Measurements from ENCODE around the gene TANC1. TPM values are rescaled to one million over a fixed set of nuclear protein-coding genes. Genes with fewer than 3 reads are reported as not detected.

TANC1 gene
- total RNA-seq, 1 experiment from 2014 or later = not detected

DNA sequence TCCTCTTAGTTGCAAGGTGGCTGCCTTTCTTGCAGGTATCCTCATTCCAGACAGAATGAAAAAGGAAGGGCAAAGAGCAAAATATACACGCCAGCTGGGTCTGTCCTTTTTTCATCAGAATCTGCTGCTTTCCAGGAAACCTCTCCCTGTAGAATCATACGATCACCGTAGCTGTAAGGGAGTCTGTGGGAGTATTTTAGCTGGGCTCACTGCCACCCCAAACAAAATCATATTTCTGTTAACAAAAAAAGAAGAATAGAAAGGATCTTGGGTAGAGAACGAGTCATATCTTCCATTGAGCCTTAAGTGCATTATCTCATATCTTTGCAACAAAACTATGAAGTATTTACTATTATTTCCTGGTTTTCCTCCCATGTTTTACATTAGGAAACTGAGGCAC is 15.0 kb upstream of the TANC1 start:
- no peaks in the 10 kb centered on the region for H3K4me1 ChIP-seq (ENCODE audit: low read length)
- H3K27me3 ChIP-seq (ENCODE audit: low read length) = no peaks in the 10 kb centered on the region
- H3K79me2 ChIP-seq (ENCODE audit: low read length) = no peaks in the 10 kb centered on the region
- H3K9me2 ChIP-seq (replicated peaks; ENCODE audit: insufficient read depth, low read length) = no peaks in the 10 kb centered on the region
- H4K20me1 ChIP-seq (ENCODE audit: insufficient read depth, low read depth, low read length) = no peaks in the 10 kb centered on the region
- no peak overlapping the region for H3K4me2 ChIP-seq (ENCODE audit: low read depth, low read length, poor library complexity, severe bottlenecking)
- no peaks in the 10 kb centered on the region for H3K36me3 ChIP-seq (ENCODE audit: insufficient read depth, low read length)
- no peak overlapping the region for H3K4me3 ChIP-seq (ENCODE audit: low read length)
- H3K9me3 ChIP-seq (ENCODE audit: low read length) = no peaks in the 10 kb centered on the region
- no peak overlapping the region for H3K27ac ChIP-seq (ENCODE audit: low read length)
- no peak overlapping the region for H2AFZ ChIP-seq (ENCODE audit: low read length)
- H3K9ac ChIP-seq (ENCODE audit: low read length) = no peak overlapping the region
- no peak for DNase-seq

DNA sequence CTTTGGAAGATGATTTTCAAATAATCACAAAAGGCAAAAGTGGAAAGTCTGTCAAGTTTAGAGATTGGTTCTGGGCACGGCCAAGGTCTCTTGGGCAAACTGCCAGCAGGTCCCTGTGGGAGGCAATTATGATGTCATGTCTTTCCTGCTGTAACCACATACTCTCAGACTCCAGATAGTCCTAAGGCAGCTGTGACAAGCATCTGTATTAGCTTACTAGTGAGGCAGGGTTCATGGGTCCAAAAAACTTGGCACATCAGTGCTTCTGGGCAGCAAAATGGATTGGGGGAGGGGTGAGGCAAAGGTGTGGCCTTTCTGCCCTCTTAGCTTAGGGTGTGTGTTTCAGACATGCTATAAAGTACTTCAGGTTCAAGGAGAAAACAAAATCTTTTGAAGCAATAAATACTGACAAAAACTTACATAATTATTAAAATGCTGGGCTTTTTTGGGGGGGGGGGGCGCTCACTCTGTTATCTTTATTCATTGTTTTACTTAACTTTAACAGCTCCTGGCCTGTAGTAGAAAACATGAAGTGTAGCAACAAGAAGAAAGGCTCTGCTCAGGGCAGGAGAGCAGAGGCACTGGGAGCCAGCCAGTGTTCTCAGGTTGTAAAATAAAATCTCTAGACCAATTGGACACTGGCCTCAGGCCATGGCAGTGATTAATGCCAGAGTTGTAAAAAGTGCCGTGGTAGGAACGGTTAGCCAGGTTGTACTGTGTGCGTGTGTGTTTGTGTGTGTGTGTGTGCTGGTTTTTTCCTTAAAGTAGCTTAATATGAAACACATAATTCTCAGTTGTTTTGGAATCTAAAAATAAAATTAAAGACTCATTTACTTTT is 14.3 kb upstream of the TANC1 start:
- Histone ChIP-seq H3K9me3 (ENCODE audit: low read length) (no peaks in the 10 kb centered on the region), H3K4me1 (ENCODE audit: low read length) (no peaks in the 10 kb centered on the region), H2AFZ (ENCODE audit: low read length) (no peak overlapping the region), H3K9ac (ENCODE audit: low read length) (no peak overlapping the region), H3K4me2 (ENCODE audit: low read depth, low read length, poor library complexity, severe bottlenecking) (no peak overlapping the region), H3K36me3 (ENCODE audit: insufficient read depth, low read length) (no peaks in the 10 kb centered on the region), H3K79me2 (ENCODE audit: low read length) (no peaks in the 10 kb centered on the region), H3K27me3 (ENCODE audit: low read length) (no peaks in the 10 kb centered on the region), H4K20me1 (ENCODE audit: insufficient read depth, low read depth, low read length) (no peaks in the 10 kb centered on the region), H3K9me2 (replicated peaks; ENCODE audit: insufficient read depth, low read length) (no peaks in the 10 kb centered on the region), H3K4me3 (ENCODE audit: low read length) (no peak overlapping the region), H3K27ac (ENCODE audit: low read length) (no peak overlapping the region)
- no peak for DNase-seq

DNA sequence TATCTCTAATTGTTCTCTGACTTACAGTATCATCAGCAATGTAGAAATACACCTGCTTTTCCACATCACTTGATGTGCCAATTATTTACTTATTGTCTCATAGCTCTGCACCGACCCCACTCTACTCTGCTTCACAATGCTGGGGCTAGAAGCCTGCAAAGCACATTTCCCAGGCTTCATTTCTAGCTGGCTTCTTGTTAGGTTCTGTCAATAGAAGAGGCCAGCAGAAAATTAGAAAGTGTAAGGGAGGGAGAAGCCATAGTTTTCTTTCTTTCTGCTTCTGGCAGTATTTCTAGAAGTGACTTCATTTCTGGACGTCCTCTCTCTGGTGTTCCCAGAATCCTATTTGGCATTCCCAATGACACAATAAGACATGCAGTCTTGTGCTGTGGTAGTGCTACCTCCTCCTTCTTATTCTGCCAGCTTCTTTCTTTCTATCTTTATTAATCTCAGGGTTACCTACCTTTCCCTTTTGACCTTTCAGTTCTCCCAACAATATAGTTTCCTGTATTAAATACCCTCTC is 12.5 kb upstream of the TANC1 start:
- Histone ChIP-seq H3K4me2 (ENCODE audit: low read depth, low read length, poor library complexity, severe bottlenecking) (no peak overlapping the region), H3K4me1 (ENCODE audit: low read length) (no peaks in the 10 kb centered on the region), H3K27ac (ENCODE audit: low read length) (no peak overlapping the region), H4K20me1 (ENCODE audit: insufficient read depth, low read depth, low read length) (no peaks in the 10 kb centered on the region), H3K79me2 (ENCODE audit: low read length) (no peaks in the 10 kb centered on the region), H3K4me3 (ENCODE audit: low read length) (no peak overlapping the region), H3K27me3 (ENCODE audit: low read length) (no peaks in the 10 kb centered on the region), H2AFZ (ENCODE audit: low read length) (no peak overlapping the region), H3K9me3 (ENCODE audit: low read length) (no peaks in the 10 kb centered on the region), H3K36me3 (ENCODE audit: insufficient read depth, low read length) (no peaks in the 10 kb centered on the region), H3K9me2 (replicated peaks; ENCODE audit: insufficient read depth, low read length) (no peaks in the 10 kb centered on the region), H3K9ac (ENCODE audit: low read length) (no peak overlapping the region)
- no peak for DNase-seq

DNA sequence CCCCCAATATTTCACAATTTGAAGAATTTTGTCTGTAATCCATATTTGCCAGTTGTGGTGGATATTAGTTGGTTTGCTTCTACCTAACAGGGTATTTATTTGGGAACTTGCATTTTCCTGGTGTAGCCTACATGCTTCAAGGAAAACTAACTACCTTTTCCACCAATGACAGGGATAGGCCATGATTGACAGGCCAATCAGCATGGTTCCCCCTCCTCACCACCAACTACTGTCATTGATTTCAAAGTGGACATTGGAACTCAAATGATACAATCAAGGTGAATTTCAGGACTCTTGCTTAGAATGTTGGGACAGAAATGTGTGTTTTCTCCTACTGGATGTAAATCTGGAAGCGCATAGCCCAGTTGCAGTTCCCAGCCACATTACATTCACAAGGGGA is 10.1 kb upstream of the TANC1 start:
- no peak overlapping the region for H3K4me3 ChIP-seq (ENCODE audit: low read length)
- no peaks in the 10 kb centered on the region for H4K20me1 ChIP-seq (ENCODE audit: insufficient read depth, low read depth, low read length)
- H3K79me2 ChIP-seq (ENCODE audit: low read length) = no peaks in the 10 kb centered on the region
- H3K9ac ChIP-seq (ENCODE audit: low read length) = no peak overlapping the region
- DNase-seq = no peak
- no peaks in the 10 kb centered on the region for H3K9me3 ChIP-seq (ENCODE audit: low read length)
- H3K27ac ChIP-seq (ENCODE audit: low read length) = no peak overlapping the region
- no peak overlapping the region for H2AFZ ChIP-seq (ENCODE audit: low read length)
- H3K4me1 ChIP-seq (ENCODE audit: low read length) = no peaks in the 10 kb centered on the region
- H3K9me2 ChIP-seq (replicated peaks; ENCODE audit: insufficient read depth, low read length) = no peaks in the 10 kb centered on the region
- no peak overlapping the region for H3K4me2 ChIP-seq (ENCODE audit: low read depth, low read length, poor library complexity, severe bottlenecking)
- no peaks in the 10 kb centered on the region for H3K36me3 ChIP-seq (ENCODE audit: insufficient read depth, low read length)
- H3K27me3 ChIP-seq (ENCODE audit: low read length) = no peaks in the 10 kb centered on the region

DNA sequence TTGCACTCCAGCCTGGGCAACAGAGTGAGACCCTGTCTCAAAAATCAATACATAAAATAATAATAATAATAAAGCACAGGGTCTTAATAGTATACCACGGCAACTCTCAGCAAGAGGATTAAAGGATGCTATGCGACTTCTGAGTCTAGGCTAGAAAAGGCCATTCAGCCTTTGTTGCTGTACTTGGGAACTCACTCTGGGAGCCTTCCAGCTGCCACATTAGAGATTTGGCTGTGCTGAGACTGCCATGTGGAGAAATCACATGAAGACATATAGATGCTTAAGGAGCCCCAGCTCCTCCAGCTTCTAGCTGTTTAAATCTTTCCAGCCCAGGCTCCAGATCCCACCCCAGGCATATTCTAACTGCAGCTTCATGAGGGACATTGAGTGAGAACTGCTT is 8.2 kb upstream of the TANC1 start:
- H3K4me1 ChIP-seq (ENCODE audit: low read length) = no peaks in the 10 kb centered on the region
- no peaks in the 10 kb centered on the region for H4K20me1 ChIP-seq (ENCODE audit: insufficient read depth, low read depth, low read length)
- H3K9me3 ChIP-seq (ENCODE audit: low read length) = no peaks in the 10 kb centered on the region
- no peak for DNase-seq
- no peak overlapping the region for H3K4me2 ChIP-seq (ENCODE audit: low read depth, low read length, poor library complexity, severe bottlenecking)
- H3K36me3 ChIP-seq (ENCODE audit: insufficient read depth, low read length) = no peaks in the 10 kb centered on the region
- no peak overlapping the region for H3K4me3 ChIP-seq (ENCODE audit: low read length)
- H3K27ac ChIP-seq (ENCODE audit: low read length) = no peak overlapping the region
- H3K9ac ChIP-seq (ENCODE audit: low read length) = no peak overlapping the region
- H3K9me2 ChIP-seq (replicated peaks; ENCODE audit: insufficient read depth, low read length) = no peaks in the 10 kb centered on the region
- H3K79me2 ChIP-seq (ENCODE audit: low read length) = no peaks in the 10 kb centered on the region
- no peak overlapping the region for H2AFZ ChIP-seq (ENCODE audit: low read length)
- no peaks in the 10 kb centered on the region for H3K27me3 ChIP-seq (ENCODE audit: low read length)

DNA sequence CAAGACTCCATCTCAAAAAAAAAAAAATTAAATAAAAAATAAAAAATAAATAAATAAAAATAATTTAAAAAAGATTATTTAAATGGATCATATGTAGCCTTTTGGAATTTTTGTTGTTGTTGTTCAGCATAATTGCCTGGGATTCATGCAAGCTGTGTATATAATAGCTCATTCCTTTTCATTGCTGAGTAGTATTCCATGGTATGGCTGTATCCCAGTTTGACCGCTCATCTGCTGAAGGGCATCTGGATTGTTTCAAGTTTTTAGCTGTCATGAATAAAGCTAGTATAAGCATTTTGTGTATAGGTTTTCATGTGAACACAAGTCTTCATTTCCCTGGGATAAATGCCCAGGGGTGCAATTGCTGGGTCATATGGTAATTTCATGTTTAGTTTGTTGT is 6.4 kb upstream of the TANC1 start:
- H3K27me3 ChIP-seq (ENCODE audit: low read length) = no peaks in the 10 kb centered on the region
- no peak overlapping the region for H3K27ac ChIP-seq (ENCODE audit: low read length)
- no peaks in the 10 kb centered on the region for H4K20me1 ChIP-seq (ENCODE audit: insufficient read depth, low read depth, low read length)
- H3K79me2 ChIP-seq (ENCODE audit: low read length) = no peaks in the 10 kb centered on the region
- H3K9me2 ChIP-seq (replicated peaks; ENCODE audit: insufficient read depth, low read length) = no peaks in the 10 kb centered on the region
- no peak for DNase-seq
- H3K9me3 ChIP-seq (ENCODE audit: low read length) = no peaks in the 10 kb centered on the region
- H3K4me1 ChIP-seq (ENCODE audit: low read length) = no peaks in the 10 kb centered on the region
- no peaks in the 10 kb centered on the region for H3K36me3 ChIP-seq (ENCODE audit: insufficient read depth, low read length)
- no peak overlapping the region for H3K4me3 ChIP-seq (ENCODE audit: low read length)
- no peak overlapping the region for H2AFZ ChIP-seq (ENCODE audit: low read length)
- no peak overlapping the region for H3K9ac ChIP-seq (ENCODE audit: low read length)
- H3K4me2 ChIP-seq (ENCODE audit: low read depth, low read length, poor library complexity, severe bottlenecking) = no peak overlapping the region

DNA sequence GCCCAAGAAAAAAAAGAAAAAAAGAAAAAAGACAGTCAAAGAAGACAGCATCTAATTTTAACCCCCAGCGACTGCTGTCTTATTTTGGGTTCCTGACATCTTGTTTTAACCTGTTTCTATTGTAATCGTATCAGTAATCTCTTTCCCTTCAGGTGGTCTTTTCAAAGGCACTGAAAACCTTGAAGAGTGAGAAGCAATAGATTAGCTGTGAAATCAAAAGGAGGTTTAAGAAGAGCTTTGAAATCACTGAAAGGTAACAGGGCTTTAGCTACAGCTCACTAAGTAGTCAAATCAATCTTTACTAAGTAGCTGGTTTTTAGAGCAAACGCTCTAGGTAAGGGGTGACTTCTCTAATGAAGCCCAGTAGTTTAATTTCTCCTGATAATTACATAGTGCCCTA is 5.4 kb upstream of the TANC1 start:
- no peak overlapping the region for H3K9ac ChIP-seq (ENCODE audit: low read length)
- no peaks in the 10 kb centered on the region for H3K9me2 ChIP-seq (replicated peaks; ENCODE audit: insufficient read depth, low read length)
- H2AFZ ChIP-seq (ENCODE audit: low read length) = no peak overlapping the region
- no peaks in the 10 kb centered on the region for H4K20me1 ChIP-seq (ENCODE audit: insufficient read depth, low read depth, low read length)
- H3K27ac ChIP-seq (ENCODE audit: low read length) = no peak overlapping the region
- H3K4me3 ChIP-seq (ENCODE audit: low read length) = no peak overlapping the region
- H3K4me1 ChIP-seq (ENCODE audit: low read length) = no peaks in the 10 kb centered on the region
- no peaks in the 10 kb centered on the region for H3K36me3 ChIP-seq (ENCODE audit: insufficient read depth, low read length)
- DNase-seq = no peak
- H3K27me3 ChIP-seq (ENCODE audit: low read length) = no peaks in the 10 kb centered on the region
- H3K4me2 ChIP-seq (ENCODE audit: low read depth, low read length, poor library complexity, severe bottlenecking) = no peak overlapping the region
- H3K79me2 ChIP-seq (ENCODE audit: low read length) = no peaks in the 10 kb centered on the region
- H3K9me3 ChIP-seq (ENCODE audit: low read length) = no peaks in the 10 kb centered on the region

DNA sequence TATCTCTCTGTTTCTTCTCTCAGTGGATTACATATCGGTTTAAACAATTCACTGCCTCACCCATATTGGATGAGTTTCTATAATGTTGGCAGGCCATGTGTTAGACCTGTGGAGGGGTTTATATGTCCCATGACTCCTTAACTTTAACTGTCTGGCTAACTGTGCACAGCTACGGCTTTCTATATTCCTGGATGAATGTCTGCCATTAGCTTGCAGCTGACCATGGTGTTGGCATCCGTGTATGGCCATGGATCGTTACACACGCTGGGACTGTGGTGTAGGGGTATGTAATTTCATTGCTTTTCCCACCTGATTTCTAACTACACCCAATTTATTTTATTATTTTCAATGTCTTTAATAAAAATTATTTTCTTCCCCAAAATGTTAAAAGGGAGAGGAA is 3.3 kb upstream of the TANC1 start:
- Histone ChIP-seq H3K27ac (ENCODE audit: low read length) (no peak overlapping the region), H3K9ac (ENCODE audit: low read length) (no peak overlapping the region), H3K4me3 (ENCODE audit: low read length) (no peak overlapping the region), H3K79me2 (ENCODE audit: low read length) (no peaks in the 10 kb centered on the region), H4K20me1 (ENCODE audit: insufficient read depth, low read depth, low read length) (no peaks in the 10 kb centered on the region), H2AFZ (ENCODE audit: low read length) (no peak overlapping the region), H3K4me2 (ENCODE audit: low read depth, low read length, poor library complexity, severe bottlenecking) (no peak overlapping the region), H3K36me3 (ENCODE audit: insufficient read depth, low read length) (no peaks in the 10 kb centered on the region), H3K9me3 (ENCODE audit: low read length) (no peaks in the 10 kb centered on the region), H3K27me3 (ENCODE audit: low read length) (no peaks in the 10 kb centered on the region), H3K9me2 (replicated peaks; ENCODE audit: insufficient read depth, low read length) (no peaks in the 10 kb centered on the region), H3K4me1 (ENCODE audit: low read length) (no peaks in the 10 kb centered on the region)
- no peak for DNase-seq
